NCI-H510A (cell line): ENCODE measurements around the gene CACNA2D2.
"Not testable (repeated sequence)": the region's sequence is repeated elsewhere in the genome, so short reads cannot be mapped to it uniquely, and the experiment has no call there.

Experiments used
- DNase-seq: peaks from one replicate; lab custom pipeline; 2025; lab: John Stamatoyannopoulos, UW

Gene CACNA2D2

DNA sequence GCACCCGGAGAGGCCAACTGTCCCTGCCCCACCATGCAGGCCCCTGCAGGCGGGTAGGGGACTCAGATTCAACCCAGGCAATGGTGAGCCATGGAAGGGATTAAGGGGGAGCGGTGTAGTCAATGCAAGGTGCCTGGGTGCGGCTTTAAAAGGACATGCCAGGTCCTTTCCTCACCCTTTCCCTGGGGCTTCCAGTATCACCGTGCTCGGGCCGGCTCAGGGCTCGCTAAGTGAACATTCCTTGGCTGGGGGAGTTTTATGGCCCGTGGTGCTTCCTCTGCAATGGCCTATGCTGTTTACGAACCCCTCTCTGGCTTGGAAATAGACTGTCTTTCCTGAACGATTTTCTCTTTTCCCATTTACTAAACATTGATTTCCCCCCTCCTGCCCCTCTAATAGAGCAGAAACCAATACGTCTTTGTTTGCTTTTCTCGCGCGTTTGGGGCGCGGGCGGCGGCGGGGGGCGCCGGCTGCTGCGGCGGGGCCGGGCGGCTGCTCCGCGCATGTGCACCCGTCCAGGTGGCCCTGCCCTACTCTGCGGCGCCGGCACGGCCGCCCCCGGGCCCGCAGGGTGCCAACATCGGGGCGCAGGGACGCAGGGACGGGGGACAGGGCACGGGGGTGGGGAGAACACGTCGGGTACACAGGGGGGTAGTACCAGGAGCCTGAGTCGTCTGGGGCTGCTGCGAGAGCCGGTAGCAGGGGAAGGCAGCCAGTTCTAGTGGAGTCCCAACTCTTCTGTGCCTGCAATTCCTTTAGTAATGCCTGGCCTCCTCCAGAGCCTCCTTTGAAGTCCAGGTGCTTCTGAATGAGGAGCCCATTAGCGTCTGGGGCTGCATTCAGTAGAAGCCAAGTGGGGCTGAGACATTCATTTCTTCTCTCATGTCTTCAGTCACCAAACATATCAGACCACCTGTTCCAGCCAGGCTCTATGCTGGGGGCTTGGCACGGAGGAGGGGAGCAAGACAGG, 26.9 kb upstream of the CACNA2D2 start:
- DNase-seq, result no peak

DNA sequence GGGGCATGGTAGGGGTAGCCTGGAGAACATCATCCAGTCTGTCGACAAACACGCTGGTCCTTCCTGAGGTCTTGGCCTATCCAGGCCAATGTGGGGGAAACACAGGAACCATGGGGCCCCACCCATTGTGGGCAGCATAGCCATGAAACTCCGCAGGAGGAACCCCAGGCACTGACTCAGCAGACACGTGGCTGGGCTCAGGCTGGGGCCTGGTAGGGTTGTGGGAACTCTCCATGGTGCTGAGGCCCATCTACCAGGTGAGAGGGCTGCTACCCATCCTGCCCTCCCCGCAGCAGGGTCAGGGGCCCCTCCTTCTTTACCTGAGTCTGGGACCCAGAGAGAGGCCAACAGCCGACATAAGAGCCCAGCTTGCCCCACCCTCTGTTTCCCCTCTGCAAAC, 22.6 kb upstream of the CACNA2D2 start:
- no peak for DNase-seq

DNA sequence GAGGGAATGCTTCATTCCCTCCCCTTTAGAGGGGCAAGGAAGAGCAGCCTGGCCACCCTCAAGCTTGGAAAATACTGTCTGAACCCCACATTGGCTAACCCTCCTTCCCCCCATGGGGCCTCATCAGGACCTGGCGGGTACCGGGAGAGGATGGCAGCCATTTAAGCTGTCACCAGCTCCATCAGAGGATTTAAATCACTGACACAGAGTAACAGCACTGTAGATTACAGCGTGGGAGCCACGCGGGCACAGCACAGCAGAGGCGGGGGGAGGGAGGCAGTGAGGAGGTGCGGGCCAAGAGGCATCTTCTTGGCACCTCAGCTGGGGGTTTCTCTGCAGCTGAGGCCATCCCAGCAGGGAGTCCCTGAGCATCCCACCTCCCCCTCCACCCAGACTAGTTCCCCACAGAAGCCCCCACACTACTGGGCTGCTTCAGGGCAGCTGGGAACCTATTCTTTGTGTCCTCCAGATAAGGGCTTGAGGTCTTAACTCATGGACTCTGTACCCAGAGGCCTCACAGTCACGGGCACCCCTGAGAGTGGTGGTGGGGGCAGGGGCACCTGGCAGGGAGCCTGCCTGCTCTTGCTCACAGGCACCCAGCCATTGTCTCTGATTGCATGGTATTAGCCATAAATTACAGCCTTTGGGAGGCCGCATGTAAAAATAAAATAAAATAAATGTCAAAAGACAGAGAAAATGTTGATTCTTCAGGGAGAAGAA, 21.9 kb upstream of the CACNA2D2 start:
- no peak for DNase-seq

DNA sequence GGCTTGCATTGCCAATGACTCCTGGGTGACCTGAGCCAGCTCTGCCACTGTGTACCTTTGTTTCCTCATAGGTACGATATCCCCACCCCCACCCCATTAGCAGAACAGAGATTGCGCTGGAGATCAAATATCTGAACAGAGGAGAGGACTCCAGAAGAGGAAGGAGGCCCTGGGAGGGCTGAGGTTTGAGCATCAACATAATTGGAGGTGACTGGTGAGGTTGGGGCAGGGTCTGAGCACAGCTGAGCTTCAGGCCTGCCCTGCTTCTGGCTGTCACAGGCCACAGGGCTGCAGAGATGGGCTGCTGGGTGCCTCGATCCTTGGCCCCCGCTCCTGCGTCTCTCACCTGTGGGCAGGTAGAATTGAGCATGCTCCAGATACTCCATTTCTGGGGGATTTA, 21.3 kb upstream of the CACNA2D2 start:
- DNase-seq, result no peak

DNA sequence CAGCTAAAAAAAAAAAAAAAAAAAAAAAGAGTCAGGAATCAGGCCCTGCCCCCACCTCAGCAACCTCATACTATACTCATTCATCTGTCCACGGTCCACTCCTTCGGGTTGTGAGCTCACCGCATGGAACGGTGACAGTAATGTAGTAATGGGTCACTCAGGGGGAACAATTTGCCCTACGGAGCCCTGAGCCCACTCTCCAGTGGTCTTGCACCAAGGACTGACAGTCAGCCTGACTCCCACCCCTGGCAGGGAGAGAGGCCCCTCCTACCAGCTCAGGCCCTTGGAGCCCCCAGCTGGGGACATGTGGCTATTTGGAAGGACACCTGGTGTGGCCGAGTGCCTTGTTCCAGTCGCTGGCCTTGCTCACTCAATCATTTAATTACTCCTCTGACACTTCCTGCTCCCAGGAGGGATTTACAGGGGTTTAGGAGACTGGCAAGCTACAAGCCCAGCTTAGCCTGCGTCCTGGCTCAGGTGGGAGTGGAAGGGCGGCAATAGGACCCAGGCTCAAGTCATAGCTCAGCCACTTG, 19.9 kb upstream of the CACNA2D2 start:
- DNase-seq, result no peak

DNA sequence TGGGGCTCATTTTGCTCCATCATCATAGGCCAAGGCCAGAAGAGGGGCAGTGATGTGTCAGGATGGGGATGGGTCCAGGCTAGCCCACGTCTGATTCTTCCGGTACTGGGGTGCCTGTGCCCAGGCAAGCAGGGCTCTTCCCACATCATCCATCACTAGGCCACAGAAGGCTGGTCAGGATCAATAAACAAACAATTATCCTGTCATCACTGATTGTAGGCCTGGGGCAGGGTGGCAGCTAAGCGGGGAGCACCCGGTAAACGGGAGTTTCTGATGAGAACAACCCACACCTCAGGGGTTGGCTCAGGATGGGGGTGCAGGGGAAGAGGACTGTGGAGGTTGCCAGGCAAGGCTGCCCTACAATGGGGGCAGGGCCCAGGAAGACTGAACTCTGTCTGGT, 18.1 kb upstream of the CACNA2D2 start:
- DNase-seq, result no peak

DNA sequence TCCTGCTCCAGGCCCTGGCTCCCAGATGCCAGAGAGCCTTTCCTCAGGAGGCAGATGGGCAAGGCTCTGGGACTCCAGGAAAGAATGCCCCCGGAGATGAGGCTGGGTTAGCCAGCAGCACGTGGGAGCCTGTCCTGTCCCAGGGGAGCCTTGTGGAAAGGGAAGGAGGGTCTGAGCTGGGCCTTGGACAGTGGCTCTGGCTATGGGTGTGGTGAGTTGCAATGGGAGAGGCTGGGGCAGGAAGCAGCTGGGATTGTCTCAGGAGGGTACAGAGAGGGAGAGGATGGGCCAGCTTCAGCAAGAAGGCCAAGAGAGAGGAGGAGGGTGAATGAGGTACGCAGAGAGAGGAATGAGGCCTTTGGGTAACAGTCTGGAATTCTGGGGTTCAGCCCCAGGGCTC, 17.4 kb upstream of the CACNA2D2 start:
- DNase-seq, result no peak

DNA sequence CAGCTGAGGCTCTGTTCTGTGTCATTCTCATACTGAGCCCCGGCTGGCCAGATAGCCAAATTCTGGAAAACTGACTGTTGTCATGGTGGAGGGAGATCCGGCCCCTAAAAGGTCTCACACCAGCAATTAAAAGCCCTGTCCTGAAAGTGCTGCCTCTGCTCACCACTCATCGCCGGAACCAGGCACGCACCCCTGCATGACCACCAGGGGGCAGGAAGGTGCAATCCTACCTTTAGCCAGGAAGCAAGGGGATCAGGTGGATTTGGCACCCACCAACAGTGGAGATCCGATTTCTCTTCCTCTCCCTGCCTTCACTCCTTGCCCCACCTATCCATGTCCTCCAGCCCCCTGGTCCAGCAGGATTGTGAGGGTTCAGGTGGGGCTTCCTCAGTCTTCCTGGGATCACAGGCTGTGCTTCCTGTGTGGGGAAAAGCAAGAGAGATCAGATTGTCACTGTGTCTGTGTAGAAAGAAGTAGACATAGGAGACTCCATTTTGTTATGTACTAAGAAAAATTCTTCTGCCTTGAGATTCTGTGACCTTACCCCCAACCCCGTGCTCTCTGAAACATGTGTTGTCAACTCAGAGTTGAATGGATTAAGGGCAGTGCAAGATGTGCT, 16.1 kb upstream of the CACNA2D2 start:
- no peak for DNase-seq

DNA sequence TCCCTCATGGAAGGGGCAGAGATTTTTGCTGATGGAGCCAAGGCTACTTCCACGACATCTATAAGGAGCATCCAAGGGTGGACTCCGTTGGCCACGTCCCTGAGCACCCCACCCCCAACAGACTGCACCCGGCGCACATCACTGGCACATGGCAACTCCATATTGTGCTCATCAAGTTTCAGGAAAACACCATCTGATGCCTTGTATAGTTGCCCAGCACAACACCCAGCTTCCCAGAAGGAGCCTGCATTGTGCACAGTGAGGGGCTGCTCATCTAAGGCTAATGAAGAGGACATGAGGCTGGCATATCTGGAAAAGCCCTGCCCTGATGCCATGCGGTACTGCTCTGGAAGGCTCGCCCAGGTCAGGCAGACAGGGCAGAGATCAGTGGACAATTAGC, 15.0 kb upstream of the CACNA2D2 start:
- no peak for DNase-seq

DNA sequence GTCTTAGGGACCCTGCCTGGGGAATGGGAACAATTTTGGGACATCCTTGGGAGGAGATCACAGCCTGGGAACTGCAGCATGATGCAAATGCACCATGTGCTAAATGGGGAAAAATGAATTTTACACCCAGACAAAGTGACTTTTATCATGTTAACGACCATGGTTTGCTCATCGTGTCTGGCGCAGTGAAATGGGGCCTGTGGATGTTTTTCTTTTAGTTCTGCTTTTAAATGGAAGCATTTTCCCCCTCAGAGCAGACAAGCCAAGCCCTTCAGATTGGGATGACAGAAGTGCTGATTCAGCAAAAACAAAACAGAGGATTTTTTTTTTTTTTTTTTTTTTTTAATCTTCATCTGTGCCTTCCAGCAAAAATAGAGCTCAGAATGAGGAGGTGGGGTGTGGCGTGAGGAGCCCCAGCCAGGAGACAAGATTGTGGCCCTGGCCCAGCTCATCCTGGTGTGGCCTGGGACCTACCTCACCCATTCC, 14.3 kb upstream of the CACNA2D2 start:
- no peak for DNase-seq

DNA sequence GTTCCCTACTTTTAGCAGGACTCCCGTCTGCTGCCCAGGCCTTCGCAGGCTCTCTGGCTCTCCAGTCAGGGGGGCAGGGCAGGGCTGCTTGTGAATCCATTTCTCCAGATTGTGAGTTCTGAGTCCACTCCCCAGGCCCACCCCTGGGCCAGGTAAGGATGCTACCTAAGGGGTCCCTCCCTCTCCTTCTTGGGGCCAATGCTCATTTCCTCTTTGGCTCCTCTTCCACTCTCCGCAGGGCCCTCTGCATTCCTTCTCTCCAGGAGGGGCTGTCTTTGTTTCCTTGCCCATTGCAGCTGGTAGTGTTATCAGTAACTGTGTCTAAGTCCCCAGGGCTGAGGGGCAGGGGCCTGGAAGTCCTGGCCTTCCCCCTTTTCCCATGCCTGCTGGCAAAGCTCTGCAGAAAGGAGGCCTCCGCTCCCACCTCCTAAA, 13.0 kb upstream of the CACNA2D2 start:
- DNase-seq, result peak; percentile 57

DNA sequence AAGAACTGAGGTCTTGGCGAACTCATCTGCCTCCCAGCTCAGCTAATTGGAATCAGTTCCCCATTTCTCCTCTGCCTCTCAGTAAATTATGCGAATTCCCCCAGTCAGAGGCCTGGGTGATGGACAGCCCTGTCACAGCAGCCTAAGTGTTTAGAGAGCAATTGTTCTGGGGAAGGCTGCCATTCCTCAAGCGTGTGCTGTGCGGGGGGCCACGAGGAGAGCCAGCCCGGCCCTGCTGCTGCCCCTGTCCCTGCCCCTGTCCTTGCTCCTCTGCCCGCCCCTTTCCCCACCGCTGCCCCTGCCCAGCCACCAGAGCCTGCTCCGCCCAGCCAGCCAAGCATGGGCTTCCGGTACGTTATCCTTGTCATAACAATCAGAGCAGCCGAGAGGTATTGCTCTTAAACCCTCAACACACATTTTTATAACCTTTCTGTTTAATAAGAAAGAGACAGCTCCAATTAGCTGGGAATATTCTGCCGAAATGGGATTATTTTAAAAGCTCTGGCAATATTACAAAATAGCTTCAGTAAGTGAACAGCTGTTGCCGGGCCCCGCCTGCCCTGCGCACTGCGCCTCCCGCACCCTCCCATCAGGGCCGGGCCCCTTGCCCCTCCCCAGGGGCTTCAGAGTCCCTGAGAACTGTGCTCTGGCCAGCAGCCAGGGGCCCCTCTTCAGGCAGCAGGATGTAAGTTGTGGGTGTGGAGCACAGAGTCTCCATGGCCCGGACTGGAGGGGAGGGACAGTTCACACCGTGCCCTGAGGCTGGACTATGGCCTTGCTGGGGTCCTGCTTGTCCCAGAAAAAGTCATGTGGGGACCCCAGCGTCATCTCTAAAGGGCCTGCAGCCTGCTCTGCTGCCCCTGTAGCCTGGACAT, 12.4 kb upstream of the CACNA2D2 start:
- DNase-seq, result peak; percentile 79

DNA sequence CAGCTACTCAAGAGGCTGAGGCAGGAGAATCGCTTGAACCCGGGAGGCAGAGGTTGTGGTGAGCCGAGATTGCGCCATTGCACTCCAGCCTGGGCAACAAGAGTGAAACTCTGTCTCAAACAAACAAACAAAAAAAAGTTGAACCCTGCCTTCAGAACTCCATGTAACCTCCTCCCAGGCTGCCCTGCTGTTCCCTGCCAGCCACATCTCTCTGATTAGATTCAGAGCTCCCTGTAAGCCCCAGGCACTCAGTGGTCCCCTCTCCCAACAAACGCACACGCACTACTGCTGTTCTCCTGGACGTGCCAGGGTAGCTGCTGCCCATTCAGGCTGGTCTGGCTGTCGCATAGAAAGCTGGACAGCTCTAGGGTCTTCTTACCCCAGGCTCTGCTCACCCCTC, 9.5 kb upstream of the CACNA2D2 start:
- DNase-seq, result not testable (repeated sequence)

DNA sequence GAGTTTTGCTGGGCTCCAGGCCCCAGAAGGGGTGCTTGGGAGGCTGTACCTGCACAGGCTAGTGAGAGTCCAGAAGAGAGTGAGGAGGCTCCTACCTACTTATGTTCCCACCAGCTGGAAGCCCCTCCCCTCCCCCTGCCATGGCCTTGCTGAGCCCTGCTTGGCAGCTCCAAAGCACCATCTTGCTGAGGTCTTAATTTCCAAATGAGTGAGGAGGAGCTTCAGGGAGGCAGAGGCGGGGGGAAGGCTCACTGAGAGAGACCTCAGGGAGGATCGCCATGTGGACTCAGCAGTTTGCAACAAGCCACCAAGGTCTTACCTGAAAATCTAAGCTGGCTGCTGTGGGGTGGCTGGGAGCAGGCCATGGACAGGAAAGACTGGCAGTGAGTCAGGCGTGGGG, 8.7 kb upstream of the CACNA2D2 start:
- DNase-seq, result no peak

DNA sequence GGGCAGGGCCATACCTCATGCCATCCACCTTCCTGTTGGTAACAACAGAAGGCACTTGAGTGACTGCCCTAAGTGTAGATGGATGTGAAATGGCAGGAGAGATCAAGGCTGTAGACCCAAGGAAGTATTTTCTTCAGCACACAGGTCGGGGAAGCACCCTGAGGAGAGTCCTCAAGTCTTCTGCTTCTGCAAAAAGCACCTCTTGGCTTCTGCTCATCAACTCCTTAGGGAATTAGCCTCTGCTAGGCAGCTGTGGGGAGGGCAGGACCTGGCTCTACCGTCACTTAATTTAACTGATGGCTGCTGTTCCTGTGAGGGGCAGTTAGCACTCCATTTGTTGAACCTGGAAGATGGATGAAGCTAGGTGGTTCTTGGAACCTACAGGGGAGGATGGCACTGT, 6.9 kb upstream of the CACNA2D2 start:
- DNase-seq, result no peak

DNA sequence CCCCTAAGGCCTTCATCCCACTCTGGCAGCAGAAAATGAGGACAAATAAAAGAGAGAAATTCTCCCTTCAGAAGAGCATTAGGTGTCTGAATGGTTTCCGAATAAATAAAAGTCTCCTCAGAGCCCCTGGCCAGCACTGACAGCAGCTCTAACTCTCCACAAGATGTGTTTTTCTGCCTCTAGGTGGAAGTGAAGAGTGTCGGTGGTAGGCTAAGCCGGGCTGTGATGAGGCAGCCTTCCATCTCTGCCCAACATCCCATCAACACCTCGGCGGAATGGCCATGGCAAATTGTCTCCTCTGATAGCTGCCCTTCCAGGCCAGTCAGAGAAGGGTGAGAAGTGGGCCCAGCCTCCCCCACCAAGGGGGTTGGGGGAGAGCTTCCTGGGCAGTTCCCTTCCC, 6.3 kb upstream of the CACNA2D2 start:
- no peak for DNase-seq

DNA sequence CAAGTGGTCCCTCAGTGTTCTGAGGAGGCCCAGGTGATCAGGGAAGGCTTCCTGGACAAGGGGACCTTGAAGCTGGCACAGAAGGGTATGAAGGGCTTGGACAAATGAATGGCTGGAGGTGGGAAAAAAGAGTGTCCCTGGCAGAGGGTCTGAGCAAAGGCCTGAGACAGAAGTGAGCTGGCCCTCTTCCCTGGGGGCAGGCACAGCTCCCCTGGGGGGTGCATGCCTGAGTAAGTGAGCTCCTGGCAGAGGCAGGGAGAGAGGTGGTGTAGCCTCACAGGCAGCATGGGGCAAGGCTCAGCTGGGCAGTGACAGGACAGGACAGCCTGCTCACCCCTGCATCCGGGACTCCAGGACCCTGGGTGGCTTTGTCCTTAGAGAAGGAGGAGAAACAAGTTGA, 5.4 kb upstream of the CACNA2D2 start:
- no peak for DNase-seq

DNA sequence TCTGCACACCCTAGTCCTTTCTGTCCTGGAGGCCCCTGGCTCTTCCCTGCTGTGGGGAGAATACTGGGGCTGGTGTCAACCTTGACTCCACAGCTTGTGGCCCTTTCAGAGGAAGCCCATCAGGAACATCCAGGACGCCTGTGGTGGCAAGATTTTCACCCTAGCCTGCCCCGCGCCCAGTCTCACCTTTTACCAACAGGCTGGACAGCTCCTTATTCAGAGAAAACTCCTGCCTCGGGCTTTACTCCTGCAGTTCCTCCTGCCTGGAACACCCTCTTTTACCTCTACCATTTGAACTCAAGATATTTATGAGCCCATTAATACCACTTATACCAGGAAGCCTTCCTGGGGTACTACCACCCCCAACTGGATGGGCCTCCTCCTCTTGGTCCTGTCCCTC, 2.7 kb upstream of the CACNA2D2 start:
- no peak for DNase-seq

DNA sequence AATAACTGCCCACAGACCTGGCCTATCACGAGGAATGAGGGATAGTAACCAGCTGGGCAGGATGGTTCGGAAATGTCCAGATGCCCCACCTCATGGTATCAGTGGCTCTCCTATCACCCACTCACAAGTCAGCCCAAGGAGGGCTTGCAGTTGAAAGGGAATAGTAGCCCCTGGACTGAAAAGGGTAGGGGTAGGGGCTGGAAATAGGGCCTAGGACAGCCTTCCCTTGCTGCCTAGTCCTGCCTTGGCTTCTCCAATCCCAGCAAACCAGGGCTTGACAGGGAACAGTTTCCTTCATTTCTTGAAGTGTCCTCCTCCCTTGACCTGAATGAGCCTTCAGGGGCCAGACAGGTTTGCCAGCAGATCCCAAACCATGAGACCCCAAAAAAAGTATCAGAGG, 1.2 kb upstream of the CACNA2D2 start:
- DNase-seq, result no peak

DNA sequence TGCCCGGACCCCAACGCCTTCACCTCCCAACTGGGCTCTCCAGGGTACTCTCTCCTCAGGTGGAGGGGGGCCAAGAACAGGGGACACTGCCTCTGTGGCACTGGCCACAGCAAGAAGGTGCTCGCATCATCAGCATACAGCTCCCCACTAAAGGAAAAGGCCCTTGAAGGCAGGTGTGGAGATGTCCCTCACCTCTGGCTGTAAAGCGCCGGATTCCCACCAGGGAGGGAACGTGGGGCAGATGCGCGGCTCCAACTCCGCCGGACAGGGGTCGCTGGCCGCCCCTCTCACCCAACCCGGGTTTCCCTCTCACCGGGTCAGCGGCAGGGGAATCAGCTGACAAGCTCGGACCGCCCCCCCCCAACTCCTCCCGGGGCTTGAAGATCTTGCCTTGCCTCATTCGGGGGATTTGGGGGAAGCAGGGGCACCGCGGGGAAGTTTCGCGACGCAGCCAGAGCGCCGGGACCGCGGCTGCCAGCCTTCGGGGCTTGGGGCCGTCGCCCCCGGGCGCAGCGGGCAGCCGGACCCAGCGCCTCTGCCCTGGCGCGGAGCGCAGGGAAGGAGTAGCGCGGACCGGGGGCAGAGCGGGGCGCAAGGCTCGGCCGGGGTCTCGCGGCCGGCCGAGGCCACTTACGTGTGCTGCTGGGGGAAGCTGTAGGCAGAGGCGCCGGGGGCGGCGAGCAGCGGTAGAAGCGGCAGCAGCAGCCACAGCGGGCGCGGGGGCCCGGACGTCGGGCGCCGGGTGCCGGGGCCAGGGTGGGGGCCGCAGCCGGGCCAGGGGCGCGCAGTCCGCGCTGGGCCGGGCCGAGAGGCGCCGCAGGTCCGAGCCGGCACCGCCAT, 630 bp downstream of the CACNA2D2 start:
- DNase-seq, result no peak

DNA sequence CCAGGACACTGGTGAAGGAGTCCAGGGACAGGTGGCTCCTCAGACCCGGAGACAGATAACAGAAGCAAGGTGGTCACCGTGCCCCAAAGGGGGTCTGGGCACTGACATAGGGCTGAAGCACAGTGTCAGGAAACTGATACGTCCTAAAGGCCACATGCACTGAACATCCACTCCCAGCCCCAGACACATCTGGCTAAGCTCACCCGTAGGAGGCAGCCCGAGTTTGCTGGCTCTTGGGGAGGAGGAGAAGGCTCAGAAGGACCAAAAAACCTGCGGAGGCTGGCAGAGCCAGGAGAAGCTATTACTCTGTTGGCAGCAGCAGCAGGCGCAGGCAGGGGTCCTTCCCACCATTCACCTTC, 1.2 kb downstream of the CACNA2D2 start:
- no peak for DNase-seq
